Stimulated activated CD8-positive, alpha-beta memory T cell treated with anti-CD3 and anti-CD28 coated beads, Interleukin-4, amount 100 ng/mL, for 4 hours (primary cell): ENCODE measurements around the gene VPREB3.
"Not testable (repeated sequence)": the region's sequence is repeated elsewhere in the genome, so short reads cannot be mapped to it uniquely, and the experiment has no call there.

Experiments
- DNase-seq, 2 donors: peaks; one replicate each; pipeline ENCODE4 v3.0.0-alpha.2; 2020; ENCODE audit warnings: low read depth in 2 of 2, low spot score in 1 of 2

The VPREB3 gene

GRCh38 chr22:23744485-23744884 is 9.7 kb downstream of the VPREB3 start:
- no peak for DNase-seq

- DNase-seq: no peak
Observed at GRCh38 chr22:23744001-23744400, 10.2 kb downstream of the VPREB3 start.

GRCh38 chr22:23743303-23743705 is 10.9 kb downstream of the VPREB3 start:
- DNase-seq: no peak

- DNase-seq: no peak
Observed at GRCh38 chr22:23742505-23743264, 11.5 kb downstream of the VPREB3 start.

- no peak for DNase-seq
Observed at GRCh38 chr22:23737696-23738095, 16.5 kb downstream of the VPREB3 start.

GRCh38 chr22:23728108-23728507 is 26.1 kb downstream of the VPREB3 start:
- DNase-seq: not testable (repeated sequence)

GRCh38 chr22:23722724-23723123 is 31.5 kb downstream of the VPREB3 start:
- DNase-seq: no peak

GRCh38 chr22:23722160-23722559 is 32.1 kb downstream of the VPREB3 start:
- no peak for DNase-seq

- DNase-seq: no peak
Observed at GRCh38 chr22:23720855-23721254, 33.4 kb downstream of the VPREB3 start.

GRCh38 chr22:23718371-23719165 is 35.7 kb downstream of the VPREB3 start:
- DNase-seq: no peak

GRCh38 chr22:23716811-23717801 is 37.1 kb downstream of the VPREB3 start:
- peak; percentile 52 to 56 for DNase-seq

GRCh38 chr22:23715806-23716375 is 38.3 kb downstream of the VPREB3 start:
- DNase-seq: no peak

- no peak for DNase-seq
Observed at GRCh38 chr22:23714596-23715578, 39.3 kb downstream of the VPREB3 start.

GRCh38 chr22:23713696-23714595 is 40.3 kb downstream of the VPREB3 start:
- DNase-seq: no peak

- no peak for DNase-seq
Observed at GRCh38 chr22:23712256-23712655, 42.0 kb downstream of the VPREB3 start.

- DNase-seq: no peak
Observed at GRCh38 chr22:23709107-23709506, 45.1 kb downstream of the VPREB3 start.

GRCh38 chr22:23708270-23708669 is 46.0 kb downstream of the VPREB3 start:
- no peak for DNase-seq

- no peak for DNase-seq
Observed at GRCh38 chr22:23705358-23705757, 48.9 kb downstream of the VPREB3 start.

GRCh38 chr22:23704829-23705228 is 49.4 kb downstream of the VPREB3 start:
- DNase-seq: no peak
